CD4-positive, alpha-beta T cell treated with Interleukin-21 for 1 hour (primary cell): ENCODE measurements around the gene FIGLA.
"Not testable (repeated sequence)": the region's sequence is repeated elsewhere in the genome, so short reads cannot be mapped to it uniquely, and the experiment has no call there.

ENCODE experiments used
- DNase-seq: peaks from one replicate; pipeline ENCODE4 v3.0.0-alpha.2; 2020

FIGLA gene

GRCh38 chr2:70743068-70743467 is 47.4 kb downstream of the FIGLA start:
- no peak for DNase-seq

GRCh38 chr2:70739492-70739891 is 51.0 kb downstream of the FIGLA start:
- not testable (repeated sequence) for DNase-seq

GRCh38 chr2:70738159-70738558 is 52.3 kb downstream of the FIGLA start:
- DNase-seq, result no peak

GRCh38 chr2:70735071-70735470 is 55.4 kb downstream of the FIGLA start:
- DNase-seq, result no peak

- no peak for DNase-seq
Measured at GRCh38 chr2:70733646-70734180, 56.7 kb downstream of the FIGLA start.

GRCh38 chr2:70732766-70733645 is 57.4 kb downstream of the FIGLA start:
- no peak for DNase-seq

- no peak for DNase-seq
Measured at GRCh38 chr2:70730730-70731129, 59.7 kb downstream of the FIGLA start.

GRCh38 chr2:70729647-70730046 is 60.8 kb downstream of the FIGLA start:
- DNase-seq, result no peak

GRCh38 chr2:70728128-70728527 is 62.3 kb downstream of the FIGLA start:
- DNase-seq, result no peak
